Measurements from ENCODE around the gene CUEDC1. TPM values are rescaled to one million over a fixed set of nuclear protein-coding genes. Genes with fewer than 3 reads are reported as not detected.
A peak's percentile ranks its signal among the peaks of the same experiment; 100 is the strongest.

CUEDC1 gene
- total and polyA plus RNA-seq, 2 of the 13 experiments (the other 11 are each of a cell fraction or from before 2014, with no cell fraction given), result 7.4 to 12.9 TPM

GRCh38 chr17:57880086-57880456, 75.1 kb downstream of the CUEDC1 start (continued):
- TF ChIP-seq ZNF574 (CRISPR knock-in tag; IDR thresholded peaks at IDR 0.05) (peak; percentile 7; the same call in 1 of the 2 replicates), ZNF335 (CRISPR knock-in tag; IDR thresholded peaks at IDR 0.05) (no peak), REPIN1 (CRISPR knock-in tag; IDR thresholded peaks at IDR 0.05; ENCODE audit: borderline replicate concordance, low read depth) (no peak), SMAD9 (CRISPR knock-in tag; IDR thresholded peaks at IDR 0.05) (no peak), ZNF44 (CRISPR knock-in tag; IDR thresholded peaks at IDR 0.05) (no peak; the same call in 1 of the 2 replicates), ZNF740 (CRISPR knock-in tag; IDR thresholded peaks at IDR 0.05) (no peak), ZNF329 (CRISPR knock-in tag; IDR thresholded peaks at IDR 0.05; ENCODE audit: low read depth) (no peak), ZNF441 (CRISPR knock-in tag; IDR thresholded peaks at IDR 0.05; ENCODE audit: borderline replicate concordance) (no peak), SMAD1 (CRISPR knock-in tag; IDR thresholded peaks at IDR 0.05; ENCODE audit: borderline replicate concordance, low read depth) (0 out of 2 replicates have a peak, but pooled peaks have one; percentile 16), ZNF660 (CRISPR knock-in tag; IDR thresholded peaks at IDR 0.05; ENCODE audit: borderline replicate concordance, low read depth) (no peak), DPF2 (CRISPR knock-in tag; IDR thresholded peaks at IDR 0.05; ENCODE audit: borderline replicate concordance, low read depth) (0 out of 2 replicates have a peak, but pooled peaks have one; percentile 1), ZC3H4 (CRISPR knock-in tag; IDR thresholded peaks at IDR 0.05; ENCODE audit: borderline replicate concordance) (no peak)

Measured in HepG2 (cell line).